Measurements from ENCODE around the gene HPCAL4.

- TF ChIP-seq, protein P1, sequence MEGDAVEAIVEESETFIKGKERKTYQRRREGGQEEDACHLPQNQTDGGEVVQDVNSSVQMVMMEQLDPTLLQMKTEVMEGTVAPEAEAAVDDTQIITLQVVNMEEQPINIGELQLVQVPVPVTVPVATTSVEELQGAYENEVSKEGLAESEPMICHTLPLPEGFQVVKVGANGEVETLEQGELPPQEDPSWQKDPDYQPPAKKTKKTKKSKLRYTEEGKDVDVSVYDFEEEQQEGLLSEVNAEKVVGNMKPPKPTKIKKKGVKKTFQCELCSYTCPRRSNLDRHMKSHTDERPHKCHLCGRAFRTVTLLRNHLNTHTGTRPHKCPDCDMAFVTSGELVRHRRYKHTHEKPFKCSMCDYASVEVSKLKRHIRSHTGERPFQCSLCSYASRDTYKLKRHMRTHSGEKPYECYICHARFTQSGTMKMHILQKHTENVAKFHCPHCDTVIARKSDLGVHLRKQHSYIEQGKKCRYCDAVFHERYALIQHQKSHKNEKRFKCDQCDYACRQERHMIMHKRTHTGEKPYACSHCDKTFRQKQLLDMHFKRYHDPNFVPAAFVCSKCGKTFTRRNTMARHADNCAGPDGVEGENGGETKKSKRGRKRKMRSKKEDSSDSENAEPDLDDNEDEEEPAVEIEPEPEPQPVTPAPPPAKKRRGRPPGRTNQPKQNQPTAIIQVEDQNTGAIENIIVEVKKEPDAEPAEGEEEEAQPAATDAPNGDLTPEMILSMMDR (conservative IDR thresholded peaks at IDR 0.05 in 1 of 2, IDR thresholded peaks at IDR 0.05 in 1 of 2; ENCODE audit: low read depth in 1 of 2, low read length in 2 of 2) = no peak
- TF ChIP-seq EZH2 (IDR thresholded peaks at IDR 0.05; ENCODE audit: low read length, missing control alignments) = no peak
Observed at GRCh38 chr1:39666772-39667171, 24.5 kb downstream of the HPCAL4 start.
